ENCODE measurements around the gene OTP. TPM values are rescaled to one million over a fixed set of nuclear protein-coding genes. Genes with fewer than 3 reads are reported as not detected.

Gene OTP
- polyA plus RNA-seq, 1 of the 3 experiments (the other 2 are of a cell fraction): not detected

GRCh38 chr5:77632526-77633206 lies 5.8 kb downstream of the OTP start:
- H3K9ac ChIP-seq: no peak overlapping the region
- ChIA-PET POLR2A (no interaction called here), CTCF (interaction anchor here (1.1 to 1.3 kb wide), 3 partner anchors 10 to 72 kb away, joined by 3 to 4 read pairs (median 3); no protein-coding TSS in a partner anchor)
- H3K79me2 ChIP-seq (ENCODE audit: insufficient read depth): no peaks in the 10 kb centered on the region
- H3K27ac ChIP-seq (ENCODE audit: low read depth in 2 of 2, low read length in 1 of 2): no peak overlapping the region
- H3K4me3 ChIP-seq (ENCODE audit: low read depth in 2 of 2, low read length in 1 of 2): no peak overlapping the region
- DNase-seq: peak; percentile 30
- peaks cover 0 to 17% of the 10 kb centered on the region in 2 experiments; a peak in 1 of 4 replicates for H3K4me1 ChIP-seq (ENCODE audit: control insufficient read depth in 1 of 2, insufficient read depth in 2 of 2, low read depth in 1 of 2, low read length in 1 of 2)
- WGBS (ENCODE audit: low lambda C conversion rate): 22% methylated on average over 33 of the region's 33 CpGs
- no peak overlapping the region for H3K4me2 ChIP-seq
- H3K9me2 ChIP-seq: no peaks in the 10 kb centered on the region
- H3K36me3 ChIP-seq (replicated peaks in 1 of 2; ENCODE audit: control insufficient read depth in 1 of 2, insufficient read depth in 2 of 2, low read length in 1 of 2): no peaks in the 10 kb centered on the region
- no peaks in the 10 kb centered on the region for H4K20me1 ChIP-seq (ENCODE audit: insufficient read depth)
- H3K27me3 ChIP-seq (ENCODE audit: insufficient read depth): peaks cover 97% of the 10 kb centered on the region
- H3F3A ChIP-seq (replicated peaks; ENCODE audit: insufficient read depth): no peaks in the 10 kb centered on the region
- H3K9me3 ChIP-seq: no peaks in the 10 kb centered on the region; the same call in 1 of the 2 replicates
- peak; percentile 20; the same call in 1 of the 2 replicates for TF ChIP-seq EZH2phosphoT487 (IDR thresholded peaks at IDR 0.05; ENCODE audit: borderline replicate concordance, low read depth)
- TF ChIP-seq PBX3 (IDR thresholded peaks at IDR 0.05): no peak
- no peak for TF ChIP-seq EP300 (IDR thresholded peaks at IDR 0.05; ENCODE audit: borderline replicate concordance in 1 of 2, low read depth in 1 of 2, low read length in 1 of 2)
- TF ChIP-seq RCOR1 (IDR thresholded peaks at IDR 0.05; ENCODE audit: low read length): no peak
- no peak for TF ChIP-seq USF1 (IDR thresholded peaks at IDR 0.05; ENCODE audit: borderline replicate concordance, low read depth)
- no peak overlapping the region for H2AFZ ChIP-seq (ENCODE audit: low read depth)

GRCh38 chr5:77630114-77630680 lies 8.3 kb downstream of the OTP start:
- POLR2A ChIA-PET: no interaction called here
- CTCF ChIA-PET: interaction anchor here (0.6 to 2.3 kb wide), 12 partner anchors 9 to 775 kb away, joined by 3 to 11 read pairs (median 3); no protein-coding TSS in a partner anchor
- H4K20me1 ChIP-seq (ENCODE audit: insufficient read depth): no peaks in the 10 kb centered on the region

More at GRCh38 chr5:77630114-77630680, 8.3 kb downstream of the OTP start:
- H3K36me3 ChIP-seq (replicated peaks in 1 of 2; ENCODE audit: control insufficient read depth in 1 of 2, insufficient read depth in 2 of 2, low read length in 1 of 2): no peaks in the 10 kb centered on the region
- H3K9me3 ChIP-seq: no peaks in the 10 kb centered on the region; the same call in 1 of the 2 replicates
- no peak overlapping the region for H3K27ac ChIP-seq (ENCODE audit: low read depth in 2 of 2, low read length in 1 of 2)
- no peaks in the 10 kb centered on the region for H3F3A ChIP-seq (replicated peaks; ENCODE audit: insufficient read depth)
- H3K9me2 ChIP-seq: no peaks in the 10 kb centered on the region
- peaks cover 78% of the 10 kb centered on the region for H3K27me3 ChIP-seq (ENCODE audit: insufficient read depth)
- peak overlapping the region; percentile 71; the same call in 1 of the 2 replicates for H3K4me2 ChIP-seq
- H3K4me3 ChIP-seq (ENCODE audit: low read depth in 2 of 2, low read length in 1 of 2): peak overlapping the region; percentile 34 to 43; a peak in 3 of 4 replicates
- no peak for TF ChIP-seq POLR2AphosphoS5 (IDR thresholded peaks at IDR 0.05; ENCODE audit: low read depth, low read length)
- TF ChIP-seq, protein P1, sequence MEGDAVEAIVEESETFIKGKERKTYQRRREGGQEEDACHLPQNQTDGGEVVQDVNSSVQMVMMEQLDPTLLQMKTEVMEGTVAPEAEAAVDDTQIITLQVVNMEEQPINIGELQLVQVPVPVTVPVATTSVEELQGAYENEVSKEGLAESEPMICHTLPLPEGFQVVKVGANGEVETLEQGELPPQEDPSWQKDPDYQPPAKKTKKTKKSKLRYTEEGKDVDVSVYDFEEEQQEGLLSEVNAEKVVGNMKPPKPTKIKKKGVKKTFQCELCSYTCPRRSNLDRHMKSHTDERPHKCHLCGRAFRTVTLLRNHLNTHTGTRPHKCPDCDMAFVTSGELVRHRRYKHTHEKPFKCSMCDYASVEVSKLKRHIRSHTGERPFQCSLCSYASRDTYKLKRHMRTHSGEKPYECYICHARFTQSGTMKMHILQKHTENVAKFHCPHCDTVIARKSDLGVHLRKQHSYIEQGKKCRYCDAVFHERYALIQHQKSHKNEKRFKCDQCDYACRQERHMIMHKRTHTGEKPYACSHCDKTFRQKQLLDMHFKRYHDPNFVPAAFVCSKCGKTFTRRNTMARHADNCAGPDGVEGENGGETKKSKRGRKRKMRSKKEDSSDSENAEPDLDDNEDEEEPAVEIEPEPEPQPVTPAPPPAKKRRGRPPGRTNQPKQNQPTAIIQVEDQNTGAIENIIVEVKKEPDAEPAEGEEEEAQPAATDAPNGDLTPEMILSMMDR (IDR thresholded peaks at IDR 0.05): peak; percentile 18; the same call in 1 of the 2 replicates
- WGBS (ENCODE audit: low lambda C conversion rate): 17% methylated on average over 1 of the region's 65 CpGs
- peaks cover 0 to 14% of the 10 kb centered on the region in 2 experiments; a peak in 1 of 4 replicates for H3K4me1 ChIP-seq (ENCODE audit: control insufficient read depth in 1 of 2, insufficient read depth in 2 of 2, low read depth in 1 of 2, low read length in 1 of 2)
- H3K9ac ChIP-seq: no peak overlapping the region
- no peak overlapping the region for H2AFZ ChIP-seq (ENCODE audit: low read depth)
- DNase-seq: peak; percentile 82
- no peaks in the 10 kb centered on the region for H3K79me2 ChIP-seq (ENCODE audit: insufficient read depth)

Data from SK-N-SH (cell line).